ENCODE data around the gene AFG3L2. TPM values are rescaled to one million over a fixed set of nuclear protein-coding genes. Genes with fewer than 3 reads are reported as not detected.

AFG3L2 gene
- total and polyA plus RNA-seq, 4 donors: 17.9 to 31.6 (median 25.6) TPM

DNA sequence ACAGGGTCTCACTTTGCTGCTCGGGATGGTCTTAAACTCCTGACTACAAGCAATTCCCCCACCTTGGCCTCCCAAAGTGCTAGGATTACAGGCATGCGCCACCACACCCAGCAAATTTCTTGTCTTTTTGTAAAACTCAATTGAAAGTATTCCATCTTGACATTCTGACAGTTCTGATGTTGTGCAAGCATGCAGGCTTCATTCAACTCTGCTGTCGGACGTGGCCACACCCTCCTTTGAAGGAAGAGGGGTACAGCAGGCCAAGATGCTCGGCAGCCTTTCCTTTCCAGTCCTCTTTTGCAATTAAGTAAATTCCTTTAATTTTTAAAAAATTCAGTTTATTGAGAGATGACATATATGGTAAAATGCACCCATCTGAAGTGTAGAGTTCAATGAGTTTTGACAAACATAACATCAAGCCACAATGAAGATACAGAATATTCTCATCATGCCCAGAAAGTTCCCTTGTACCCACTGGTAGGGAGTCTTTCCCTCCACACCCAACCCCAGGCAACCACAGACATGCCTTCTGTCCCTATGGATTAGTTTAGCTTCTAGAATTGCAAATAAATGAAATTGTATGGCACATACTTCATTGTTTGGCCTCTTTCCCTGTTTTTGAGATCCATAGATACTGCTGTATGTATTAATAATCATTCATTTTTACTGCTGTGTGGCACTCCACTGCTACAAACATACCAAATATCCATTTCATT, 35.9 kb downstream of the AFG3L2 start:
- intact Hi-C loops (cut with DNase I): no loop called here
- no peaks in the 10 kb centered on the region for H3K4me1 ChIP-seq (ENCODE audit: control insufficient read depth in 1 of 2, insufficient read depth in 2 of 2, low read length in 2 of 2)
- no peaks in the 10 kb centered on the region for H3K9me3 ChIP-seq (ENCODE audit: control insufficient read depth, low read length)
- ATAC-seq (ENCODE audit: low FRiP score): no peak
- no peak overlapping the region for H3K27ac ChIP-seq (ENCODE audit: low read depth in 1 of 2, low read length in 2 of 2)
- H3K4me3 ChIP-seq (ENCODE audit: low read length in 2 of 2): no peak overlapping the region
- H3K36me3 ChIP-seq (ENCODE audit: control insufficient read depth in 1 of 2, insufficient read depth in 2 of 2, low read length in 1 of 2): peaks cover 6 to 9% of the 10 kb centered on the region in 2 donors
- WGBS, 2 donors: 91 to 97% methylated on average over 5 of the region's 5 CpGs
- no peak for DNase-seq
- no peaks in the 10 kb centered on the region for H3K27me3 ChIP-seq (ENCODE audit: control insufficient read depth in 1 of 2, insufficient read depth in 2 of 2, low read length in 1 of 2)

DNA sequence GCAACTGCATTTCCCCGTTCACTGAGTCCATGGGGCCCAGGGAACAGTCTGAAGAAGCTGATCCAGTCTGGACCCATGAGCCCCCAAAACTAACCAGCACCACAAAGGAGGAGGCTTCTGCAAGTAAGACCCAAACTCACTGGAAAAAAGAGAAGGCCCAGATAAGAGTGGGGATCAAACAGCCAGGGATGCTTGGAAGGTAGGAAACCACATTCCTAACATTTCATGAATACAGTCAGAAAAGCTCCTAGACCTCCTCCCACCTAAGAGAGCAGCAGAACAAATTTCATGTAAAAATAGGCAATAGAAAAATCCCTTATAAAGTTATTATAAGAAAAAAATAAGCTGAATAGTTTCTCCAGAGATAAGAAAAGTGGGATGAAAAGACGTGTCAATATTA, 38.6 kb downstream of the AFG3L2 start:
- intact Hi-C loops (cut with DNase I): no loop called here
- Histone ChIP-seq H3K4me1 (ENCODE audit: control insufficient read depth in 1 of 2, insufficient read depth in 2 of 2, low read length in 2 of 2) (no peaks in the 10 kb centered on the region), H3K9me3 (ENCODE audit: control insufficient read depth, low read length) (no peaks in the 10 kb centered on the region), H3K36me3 (ENCODE audit: control insufficient read depth in 1 of 2, insufficient read depth in 2 of 2, low read length in 1 of 2) (peaks cover 5 to 6% of the 10 kb centered on the region in 2 donors), H3K27me3 (ENCODE audit: control insufficient read depth in 1 of 2, insufficient read depth in 2 of 2, low read length in 1 of 2) (no peaks in the 10 kb centered on the region), H3K27ac (ENCODE audit: low read depth in 1 of 2, low read length in 2 of 2) (no peak overlapping the region), H3K4me3 (ENCODE audit: low read length in 2 of 2) (no peak overlapping the region)
- ATAC-seq (ENCODE audit: low FRiP score) (no peak), DNase-seq (no peak)
- WGBS, 2 donors: 75 to 80% methylated on average over 2 of the region's 2 CpGs

DNA sequence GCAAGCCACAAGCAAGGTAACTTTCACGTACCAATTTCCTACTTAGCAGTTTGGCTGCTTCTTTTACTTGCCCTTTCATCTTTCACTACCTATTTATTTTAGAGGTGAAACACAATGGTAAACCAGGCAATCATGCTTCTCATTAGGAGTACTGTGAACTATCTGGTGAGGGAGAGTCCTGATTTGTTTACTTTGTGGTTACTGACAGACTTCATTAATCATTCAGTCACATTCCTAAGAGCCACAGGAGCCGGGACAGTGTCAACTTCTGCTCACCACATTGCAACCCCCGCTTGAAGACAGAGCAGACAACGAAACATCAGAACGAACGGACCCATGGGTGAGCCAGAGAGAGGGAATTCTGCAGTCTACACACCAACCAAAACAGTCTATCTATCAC, 40.1 kb downstream of the AFG3L2 start:
- intact Hi-C loops (cut with DNase I): no loop called here

DNA sequence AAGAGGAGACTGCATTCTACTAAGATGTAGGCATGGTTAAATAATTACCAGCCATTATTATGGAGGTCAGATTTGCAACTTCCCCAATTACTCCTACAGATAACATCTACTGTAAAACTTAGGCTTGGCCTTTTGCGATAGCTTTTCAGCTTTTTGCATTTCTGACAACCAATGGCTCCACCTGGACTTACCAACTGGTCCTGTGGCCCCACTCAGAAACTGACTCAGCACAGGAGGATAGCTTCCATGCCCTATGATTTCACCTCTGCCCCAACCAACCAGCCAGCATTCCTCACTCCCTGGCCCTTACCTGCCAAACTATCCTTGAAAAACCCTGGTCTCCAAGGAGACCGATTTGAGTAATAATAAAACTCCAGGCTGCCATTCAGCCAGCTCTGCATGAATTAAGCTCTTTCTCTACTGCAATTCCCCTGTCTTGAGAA, 40.8 kb downstream of the AFG3L2 start:
- intact Hi-C loops (cut with DNase I): no loop called here
- Histone ChIP-seq H3K4me1 (ENCODE audit: control insufficient read depth in 1 of 2, insufficient read depth in 2 of 2, low read length in 2 of 2) (no peaks in the 10 kb centered on the region), H3K36me3 (ENCODE audit: control insufficient read depth in 1 of 2, insufficient read depth in 2 of 2, low read length in 1 of 2) (peaks cover 4 to 5% of the 10 kb centered on the region in 2 donors), H3K9me3 (ENCODE audit: control insufficient read depth, low read length) (no peaks in the 10 kb centered on the region), H3K27me3 (ENCODE audit: control insufficient read depth in 1 of 2, insufficient read depth in 2 of 2, low read length in 1 of 2) (no peaks in the 10 kb centered on the region), H3K27ac (ENCODE audit: low read depth in 1 of 2, low read length in 2 of 2) (no peak overlapping the region), H3K4me3 (ENCODE audit: low read length in 2 of 2) (no peak overlapping the region)
- no peak for DNase-seq
- no peak for ATAC-seq (ENCODE audit: low FRiP score)
- 52 to 55% methylated on average over 2 of the region's 2 CpGs for WGBS, 2 donors

More for the DNA sequence above, 40.1 kb downstream of the AFG3L2 start:
- WGBS, 2 donors: 62 to 67% methylated on average over 6 of the region's 6 CpGs
- no peaks in the 10 kb centered on the region for H3K9me3 ChIP-seq (ENCODE audit: control insufficient read depth, low read length)
- H3K4me3 ChIP-seq (ENCODE audit: low read length in 2 of 2): no peak overlapping the region
- H3K36me3 ChIP-seq (ENCODE audit: control insufficient read depth in 1 of 2, insufficient read depth in 2 of 2, low read length in 1 of 2): peaks cover 4 to 5% of the 10 kb centered on the region in 2 donors
- no peak for DNase-seq
- H3K27ac ChIP-seq (ENCODE audit: low read depth in 1 of 2, low read length in 2 of 2): no peak overlapping the region
- H3K27me3 ChIP-seq (ENCODE audit: control insufficient read depth in 1 of 2, insufficient read depth in 2 of 2, low read length in 1 of 2): no peaks in the 10 kb centered on the region
- no peaks in the 10 kb centered on the region for H3K4me1 ChIP-seq (ENCODE audit: control insufficient read depth in 1 of 2, insufficient read depth in 2 of 2, low read length in 2 of 2)
- ATAC-seq (ENCODE audit: low FRiP score): no peak

DNA sequence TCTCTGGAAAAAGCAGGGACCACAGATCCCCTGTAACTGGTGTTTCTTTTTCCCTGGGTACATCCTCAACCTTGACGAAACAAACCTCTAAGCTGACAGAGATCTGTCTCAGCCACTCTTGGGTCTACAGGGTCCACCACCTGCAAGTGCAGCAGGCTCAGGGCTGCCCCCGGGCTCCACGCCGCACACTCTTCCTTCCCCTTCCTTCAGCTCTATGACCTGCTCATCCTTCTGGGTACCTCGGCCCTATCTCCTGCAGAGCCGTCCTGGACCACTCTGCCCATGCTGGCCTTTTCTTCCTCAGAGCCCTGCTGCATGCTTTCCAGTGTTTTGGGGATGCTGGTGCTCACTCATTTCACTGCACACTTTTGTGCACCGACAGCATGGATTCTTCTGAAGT, 41.5 kb downstream of the AFG3L2 start:
- intact Hi-C loops (cut with DNase I): no loop called here
- Histone ChIP-seq H3K4me1 (ENCODE audit: control insufficient read depth in 1 of 2, insufficient read depth in 2 of 2, low read length in 2 of 2) (no peaks in the 10 kb centered on the region), H3K27me3 (ENCODE audit: control insufficient read depth in 1 of 2, insufficient read depth in 2 of 2, low read length in 1 of 2) (no peaks in the 10 kb centered on the region), H3K4me3 (ENCODE audit: low read length in 2 of 2) (no peak overlapping the region), H3K27ac (ENCODE audit: low read depth in 1 of 2, low read length in 2 of 2) (no peak overlapping the region), H3K36me3 (ENCODE audit: control insufficient read depth in 1 of 2, insufficient read depth in 2 of 2, low read length in 1 of 2) (peaks cover 5% of the 10 kb centered on the region in 2 donors), H3K9me3 (ENCODE audit: control insufficient read depth, low read length) (no peaks in the 10 kb centered on the region)
- DNase-seq (no peak), ATAC-seq (ENCODE audit: low FRiP score) (no peak)
- WGBS, 2 donors: 88 to 90% methylated on average over 7 of the region's 7 CpGs

DNA sequence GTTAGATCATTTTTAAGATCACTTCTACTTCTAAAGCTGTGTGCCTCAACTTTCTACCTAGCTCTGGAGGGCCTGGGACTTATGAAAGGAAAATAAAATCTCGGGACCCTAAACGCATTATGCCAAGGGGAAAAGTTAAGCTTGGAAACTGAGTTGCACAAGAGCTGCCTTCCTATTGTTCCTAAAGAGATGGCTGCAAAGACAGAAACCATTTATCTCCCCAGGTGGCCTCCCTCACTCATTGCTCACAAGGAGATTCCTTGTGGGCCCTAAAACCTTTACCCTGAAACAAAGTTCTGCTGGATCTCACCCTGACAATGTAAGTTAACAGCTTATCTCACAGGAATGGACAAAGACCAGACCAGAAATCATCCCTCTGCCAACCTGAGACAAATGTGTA, 42.2 kb downstream of the AFG3L2 start:
- intact Hi-C loops (cut with DNase I): no loop called here
- ATAC-seq (ENCODE audit: low FRiP score): no peak

DNA sequence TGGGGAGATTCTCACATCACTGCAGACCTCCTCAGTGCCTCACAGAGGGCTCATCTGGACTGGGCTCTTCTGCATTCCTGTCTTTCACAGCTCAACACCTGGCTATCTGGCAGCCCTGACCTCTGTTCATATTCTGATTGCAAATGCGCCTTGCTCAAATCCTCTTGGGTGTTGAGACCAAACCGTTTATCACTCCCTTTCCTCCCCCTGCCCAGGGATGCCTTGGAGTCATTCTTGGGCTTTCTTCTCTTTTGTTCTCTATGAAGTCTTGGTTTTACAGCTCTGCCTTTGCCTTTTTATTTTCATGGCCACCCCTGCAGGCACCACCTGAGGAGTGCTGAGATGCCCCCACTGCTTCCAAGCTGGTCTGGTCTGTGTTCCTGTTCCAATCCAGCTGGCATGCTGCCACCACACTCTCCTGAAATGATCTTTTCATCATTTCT, 42.6 kb downstream of the AFG3L2 start:
- Histone ChIP-seq H3K4me1 (ENCODE audit: control insufficient read depth in 1 of 2, insufficient read depth in 2 of 2, low read length in 2 of 2) (no peaks in the 10 kb centered on the region), H3K27me3 (ENCODE audit: control insufficient read depth in 1 of 2, insufficient read depth in 2 of 2, low read length in 1 of 2) (no peaks in the 10 kb centered on the region), H3K4me3 (ENCODE audit: low read length in 2 of 2) (no peak overlapping the region), H3K36me3 (ENCODE audit: control insufficient read depth in 1 of 2, insufficient read depth in 2 of 2, low read length in 1 of 2) (peaks cover 5 to 6% of the 10 kb centered on the region in 2 donors), H3K27ac (ENCODE audit: low read depth in 1 of 2, low read length in 2 of 2) (no peak overlapping the region), H3K9me3 (ENCODE audit: control insufficient read depth, low read length) (no peaks in the 10 kb centered on the region)
- DNase-seq (peak in 1 of 2 donors; percentile 33), ATAC-seq (ENCODE audit: low FRiP score) (no peak)
- intact Hi-C loops (cut with DNase I): no loop called here
- WGBS, 2 donors: 48 to 62% methylated on average over 2 of the region's 2 CpGs

More for the DNA sequence above, 42.2 kb downstream of the AFG3L2 start:
- no peak overlapping the region for H3K27ac ChIP-seq (ENCODE audit: low read depth in 1 of 2, low read length in 2 of 2)
- H3K9me3 ChIP-seq (ENCODE audit: control insufficient read depth, low read length): no peaks in the 10 kb centered on the region
- peaks cover 5% of the 10 kb centered on the region in 2 donors for H3K36me3 ChIP-seq (ENCODE audit: control insufficient read depth in 1 of 2, insufficient read depth in 2 of 2, low read length in 1 of 2)
- no peak for DNase-seq
- no peak overlapping the region for H3K4me3 ChIP-seq (ENCODE audit: low read length in 2 of 2)
- no peaks in the 10 kb centered on the region for H3K27me3 ChIP-seq (ENCODE audit: control insufficient read depth in 1 of 2, insufficient read depth in 2 of 2, low read length in 1 of 2)
- WGBS, 2 donors: 77 to 82% methylated on average over 2 of the region's 2 CpGs
- H3K4me1 ChIP-seq (ENCODE audit: control insufficient read depth in 1 of 2, insufficient read depth in 2 of 2, low read length in 2 of 2): no peaks in the 10 kb centered on the region

DNA sequence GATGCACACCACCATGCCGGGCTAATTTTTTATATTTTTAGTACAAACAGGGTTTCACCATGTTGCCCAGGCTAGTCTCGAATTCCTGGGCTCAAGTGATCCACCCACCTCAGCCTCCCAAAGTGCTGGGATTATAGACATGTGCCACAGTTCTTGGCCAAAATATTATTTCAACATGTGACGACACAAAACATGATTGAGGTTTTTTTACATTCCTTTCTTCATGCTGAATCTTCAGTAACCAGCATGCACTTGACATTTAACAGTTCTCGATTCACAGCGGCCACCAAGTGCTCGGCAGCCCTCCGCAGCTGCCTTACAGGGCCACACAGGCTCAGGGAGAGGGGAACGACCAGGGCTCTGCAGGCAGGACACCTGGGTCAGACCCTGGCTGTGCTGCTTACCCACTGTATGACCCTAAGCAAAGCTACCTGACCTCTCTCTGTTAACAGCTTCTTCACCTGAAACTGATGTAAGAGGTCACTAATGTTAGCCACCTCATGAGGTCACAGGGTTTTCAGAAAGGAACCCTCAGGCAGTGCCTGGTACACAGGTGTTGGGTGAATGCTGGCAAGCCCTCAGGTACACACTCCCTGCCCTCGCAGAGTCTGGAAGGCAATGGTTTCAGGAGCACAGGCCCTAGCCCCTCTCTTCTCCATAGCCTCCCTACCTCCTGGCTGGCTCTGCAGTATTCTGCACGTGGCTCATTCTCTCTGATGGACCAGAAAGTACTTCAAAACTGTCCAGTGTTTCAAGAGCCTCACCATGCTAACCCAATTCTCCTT, 43.3 kb downstream of the AFG3L2 start:
- no peak for ATAC-seq (ENCODE audit: low FRiP score)

More for the DNA sequence above, 43.3 kb downstream of the AFG3L2 start:
- H3K36me3 ChIP-seq (ENCODE audit: control insufficient read depth in 1 of 2, insufficient read depth in 2 of 2, low read length in 1 of 2): peaks cover 5 to 10% of the 10 kb centered on the region in 2 donors
- H3K27ac ChIP-seq (ENCODE audit: low read depth in 1 of 2, low read length in 2 of 2): no peak overlapping the region
- H3K9me3 ChIP-seq (ENCODE audit: control insufficient read depth, low read length): no peaks in the 10 kb centered on the region
- no peak overlapping the region for H3K4me3 ChIP-seq (ENCODE audit: low read length in 2 of 2)
- peak in 1 of 2 donors; percentile 52 for DNase-seq
- WGBS, 2 donors: 85 to 86% methylated on average over 10 of the region's 10 CpGs
- no peaks in the 10 kb centered on the region for H3K27me3 ChIP-seq (ENCODE audit: control insufficient read depth in 1 of 2, insufficient read depth in 2 of 2, low read length in 1 of 2)
- H3K4me1 ChIP-seq (ENCODE audit: control insufficient read depth in 1 of 2, insufficient read depth in 2 of 2, low read length in 2 of 2): no peaks in the 10 kb centered on the region
- intact Hi-C loops (cut with DNase I): no loop called here
